ENCODE data around the gene BCKDHB. TPM values are rescaled to one million over a fixed set of nuclear protein-coding genes. Genes with fewer than 3 reads are reported as not detected.

BCKDHB gene
- total RNA-seq, 4 donors from 2014 or later: 10.9 to 32.9 (median 29.7) TPM

DNA sequence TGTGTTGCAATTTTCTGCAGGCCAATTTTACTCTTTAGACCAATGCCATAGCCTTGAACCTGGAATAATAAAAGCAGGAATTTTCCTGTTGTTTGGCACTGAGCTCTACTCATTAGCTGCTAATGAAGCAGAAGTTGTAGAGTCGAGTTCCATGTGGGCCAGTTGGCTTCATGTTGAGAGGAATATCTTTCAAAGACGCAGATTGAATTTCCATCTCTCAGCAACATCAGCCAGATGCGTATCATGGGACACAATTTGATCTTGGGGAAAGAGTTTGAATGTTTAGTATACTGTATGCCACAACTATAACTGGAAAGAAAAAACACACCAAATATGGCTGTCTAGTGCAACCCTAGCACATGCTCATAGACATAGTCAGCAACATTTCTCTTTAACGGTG lies 259.6 kb downstream of the BCKDHB start:
- Histone ChIP-seq H3K4me3 (no peak overlapping the region), H3K27ac (no peak overlapping the region), H3K4me1 (no peaks in the 10 kb centered on the region), H3K36me3 (no peaks in the 10 kb centered on the region), H3K9me3 (no peaks in the 10 kb centered on the region), H3K27me3 (no peaks in the 10 kb centered on the region)
- TF ChIP-seq EP300 (IDR thresholded peaks at IDR 0.05; ENCODE audit: low read depth) (no peak), POLR2AphosphoS5 (IDR thresholded peaks at IDR 0.05) (no peak)
- TF ChIP-seq, protein P1, sequence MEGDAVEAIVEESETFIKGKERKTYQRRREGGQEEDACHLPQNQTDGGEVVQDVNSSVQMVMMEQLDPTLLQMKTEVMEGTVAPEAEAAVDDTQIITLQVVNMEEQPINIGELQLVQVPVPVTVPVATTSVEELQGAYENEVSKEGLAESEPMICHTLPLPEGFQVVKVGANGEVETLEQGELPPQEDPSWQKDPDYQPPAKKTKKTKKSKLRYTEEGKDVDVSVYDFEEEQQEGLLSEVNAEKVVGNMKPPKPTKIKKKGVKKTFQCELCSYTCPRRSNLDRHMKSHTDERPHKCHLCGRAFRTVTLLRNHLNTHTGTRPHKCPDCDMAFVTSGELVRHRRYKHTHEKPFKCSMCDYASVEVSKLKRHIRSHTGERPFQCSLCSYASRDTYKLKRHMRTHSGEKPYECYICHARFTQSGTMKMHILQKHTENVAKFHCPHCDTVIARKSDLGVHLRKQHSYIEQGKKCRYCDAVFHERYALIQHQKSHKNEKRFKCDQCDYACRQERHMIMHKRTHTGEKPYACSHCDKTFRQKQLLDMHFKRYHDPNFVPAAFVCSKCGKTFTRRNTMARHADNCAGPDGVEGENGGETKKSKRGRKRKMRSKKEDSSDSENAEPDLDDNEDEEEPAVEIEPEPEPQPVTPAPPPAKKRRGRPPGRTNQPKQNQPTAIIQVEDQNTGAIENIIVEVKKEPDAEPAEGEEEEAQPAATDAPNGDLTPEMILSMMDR (IDR thresholded peaks at IDR 0.05): no peak
- in situ Hi-C loops (cut with MboI; ENCODE audit: low pct_ligation_motif_present in 1 of 4, low pct_unique_long_range_greater_than_20kb in 1 of 4, low sequenced_read_pairs in 3 of 4): no loop called here
- DNase-seq: no peak
- intact Hi-C loops (cut with DNase I; ENCODE audit: low total_unique reads): no loop called here
- WGBS, 2 donors (ENCODE audit: low coverage in 1 of 2): 76 to 92% methylated on average over 4 of the region's 4 CpGs

DNA sequence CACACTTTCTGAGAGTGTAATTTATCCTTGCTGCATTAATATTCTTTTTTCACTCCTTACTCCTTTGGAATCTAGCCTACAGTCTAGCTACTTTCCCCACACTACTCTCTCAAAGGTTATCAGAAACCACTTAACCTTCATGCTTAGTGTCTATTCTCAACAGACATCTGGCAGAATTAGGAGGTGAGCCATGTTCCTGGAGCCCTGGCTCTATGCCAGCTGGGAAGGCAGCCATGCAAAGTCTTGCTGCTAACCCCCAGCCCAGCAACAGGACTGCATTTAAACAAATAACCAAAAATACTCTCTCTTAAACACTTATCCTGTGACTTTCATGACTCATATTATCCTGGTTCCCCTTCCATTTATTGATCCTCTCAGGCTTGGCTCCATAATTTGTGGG lies 260.2 kb downstream of the BCKDHB start:
- Histone ChIP-seq H3K36me3 (no peaks in the 10 kb centered on the region), H3K27ac (no peak overlapping the region), H3K9me3 (no peaks in the 10 kb centered on the region), H3K27me3 (no peaks in the 10 kb centered on the region), H3K4me3 (no peak overlapping the region), H3K4me1 (no peaks in the 10 kb centered on the region)
- intact Hi-C loops (cut with DNase I; ENCODE audit: low total_unique reads) (no loop called here), in situ Hi-C loops (cut with MboI; ENCODE audit: low pct_ligation_motif_present in 1 of 4, low pct_unique_long_range_greater_than_20kb in 1 of 4, low sequenced_read_pairs in 3 of 4) (no loop called here)
- TF ChIP-seq POLR2AphosphoS5 (IDR thresholded peaks at IDR 0.05) (no peak), POLR2A (IDR thresholded peaks at IDR 0.05) (no peak), EP300 (IDR thresholded peaks at IDR 0.05; ENCODE audit: low read depth) (no peak)
- TF ChIP-seq, protein P1 (IDR thresholded peaks at IDR 0.05): no peak
- DNase-seq: no peak

DNA sequence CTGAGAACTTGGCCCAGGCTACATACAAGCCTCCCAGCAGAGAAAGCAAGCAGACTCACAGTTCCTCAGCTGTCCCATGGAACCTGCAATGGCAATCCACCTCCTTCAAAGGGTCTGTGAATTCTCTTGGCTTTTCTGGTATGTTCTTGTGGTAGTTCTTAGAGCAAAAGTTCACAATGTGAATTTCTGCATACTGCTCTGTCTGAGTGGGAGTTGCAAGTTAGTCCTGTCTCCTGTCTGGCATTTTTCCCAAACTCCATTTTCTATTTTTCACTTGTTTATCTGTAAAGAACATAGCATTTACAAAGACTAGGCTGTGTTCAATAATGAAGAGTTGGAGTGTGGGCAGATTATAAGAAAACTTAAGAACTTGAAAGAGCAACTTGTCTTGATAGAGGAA lies 269.9 kb downstream of the BCKDHB start:
- H3K4me3 ChIP-seq: no peak overlapping the region
- H3K9me3 ChIP-seq: no peaks in the 10 kb centered on the region
- no peaks in the 10 kb centered on the region for H3K4me1 ChIP-seq
- TF ChIP-seq POLR2A (IDR thresholded peaks at IDR 0.05): no peak
- no peaks in the 10 kb centered on the region for H3K36me3 ChIP-seq
- H3K27me3 ChIP-seq: no peaks in the 10 kb centered on the region
- intact Hi-C loops (cut with DNase I; ENCODE audit: low total_unique reads): no loop called here
- no peak overlapping the region for H3K27ac ChIP-seq
- DNase-seq: no peak
- in situ Hi-C loops (cut with MboI; ENCODE audit: low pct_ligation_motif_present in 1 of 4, low pct_unique_long_range_greater_than_20kb in 1 of 4, low sequenced_read_pairs in 3 of 4): no loop called here

DNA sequence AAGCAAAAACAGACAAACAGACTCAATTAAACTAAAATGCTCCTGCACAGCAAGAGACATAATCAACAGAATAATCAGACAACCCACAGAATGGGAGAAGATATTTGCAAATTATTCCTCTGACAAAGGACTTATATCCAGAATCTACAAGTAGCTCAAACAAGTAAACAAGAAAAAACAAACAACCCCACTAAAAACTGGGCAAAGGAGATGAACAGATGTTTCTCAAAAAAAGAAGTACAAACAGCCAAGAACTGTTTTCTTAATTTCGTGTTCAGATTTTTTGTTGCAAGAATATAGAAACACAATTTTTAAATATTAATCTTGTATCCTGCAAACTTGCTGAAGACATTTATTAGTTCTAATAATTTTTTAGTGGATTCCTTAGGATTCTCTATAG lies 274.1 kb downstream of the BCKDHB start:
- in situ Hi-C loops (cut with MboI; ENCODE audit: low pct_ligation_motif_present in 1 of 4, low pct_unique_long_range_greater_than_20kb in 1 of 4, low sequenced_read_pairs in 3 of 4) (no loop called here), intact Hi-C loops (cut with DNase I; ENCODE audit: low total_unique reads) (no loop called here)
- DNase-seq: no peak

DNA sequence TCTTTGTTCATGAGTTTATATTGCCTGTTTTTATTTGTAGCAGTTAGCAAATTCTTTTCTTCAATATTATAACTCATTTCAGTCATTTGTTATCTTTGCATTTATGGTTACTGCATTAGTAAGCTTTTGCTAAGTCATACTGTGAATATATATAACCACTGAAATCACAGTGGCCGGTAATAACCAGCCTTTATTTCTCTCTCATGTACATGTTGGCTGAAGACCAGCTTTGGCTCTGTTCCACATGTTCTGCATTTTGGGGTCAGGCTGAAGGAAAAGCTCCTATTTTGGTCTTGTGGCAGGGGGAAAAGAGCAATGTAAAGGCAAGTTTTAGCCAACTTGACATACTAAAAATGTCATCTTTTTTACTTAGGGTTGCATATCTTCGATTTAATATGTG lies 276.3 kb downstream of the BCKDHB start:
- H3K36me3 ChIP-seq: no peaks in the 10 kb centered on the region
- H3K27ac ChIP-seq: no peak overlapping the region
- no peaks in the 10 kb centered on the region for H3K4me1 ChIP-seq
- intact Hi-C loops (cut with DNase I; ENCODE audit: low total_unique reads): no loop called here
- H3K27me3 ChIP-seq: no peaks in the 10 kb centered on the region
- TF ChIP-seq EP300 (IDR thresholded peaks at IDR 0.05; ENCODE audit: low read depth): no peak
- TF ChIP-seq, protein P1 (IDR thresholded peaks at IDR 0.05): no peak
- no peak for TF ChIP-seq POLR2AphosphoS5 (IDR thresholded peaks at IDR 0.05)
- TF ChIP-seq POLR2A (IDR thresholded peaks at IDR 0.05): no peak
- no peaks in the 10 kb centered on the region for H3K9me3 ChIP-seq
- no peak for DNase-seq
- no peak overlapping the region for H3K4me3 ChIP-seq
- 53 to 76% methylated on average over 2 of the region's 2 CpGs for WGBS, 2 donors (ENCODE audit: low coverage in 1 of 2)
- in situ Hi-C loops (cut with MboI; ENCODE audit: low pct_ligation_motif_present in 1 of 4, low pct_unique_long_range_greater_than_20kb in 1 of 4, low sequenced_read_pairs in 3 of 4): no loop called here

More for the DNA sequence above, 274.1 kb downstream of the BCKDHB start:
- WGBS, 2 donors (ENCODE audit: low coverage in 1 of 2): 67 to 72% methylated on average over 1 of the region's 1 CpG
- H3K4me3 ChIP-seq: no peak overlapping the region
- H3K27ac ChIP-seq: no peak overlapping the region
- H3K9me3 ChIP-seq: no peaks in the 10 kb centered on the region
- no peaks in the 10 kb centered on the region for H3K4me1 ChIP-seq
- H3K27me3 ChIP-seq: no peaks in the 10 kb centered on the region
- TF ChIP-seq POLR2AphosphoS5 (IDR thresholded peaks at IDR 0.05): no peak
- TF ChIP-seq POLR2A (IDR thresholded peaks at IDR 0.05): no peak
- TF ChIP-seq, protein P1 (IDR thresholded peaks at IDR 0.05): no peak
- no peak for TF ChIP-seq EP300 (IDR thresholded peaks at IDR 0.05; ENCODE audit: low read depth)
- no peaks in the 10 kb centered on the region for H3K36me3 ChIP-seq
